GM12865 (cell line): ENCODE measurements around the gene FMN2.

Experiments used
- DNase-seq: peaks from one replicate; pipeline ENCODE4 v3.0.0; 2010; ENCODE audit warnings: low read depth
- H3K4me3 ChIP-seq: 2 replicates; pipeline ENCODE4 v1.5.1; 2011; ENCODE audit warnings: mild to moderate bottlenecking, low read depth, low read length, control low read depth
- TF ChIP-seq, protein P1 (sequence below): IDR thresholded peaks from 2 replicates; pipeline ENCODE4 v1.5.1; 2011; ENCODE audit warnings: low read length, control low read depth, low read depth, inconsistent platforms; ENCODE audit not compliant: insufficient read depth; ENCODE audit errors: missing control alignments

FMN2 gene

GRCh38 chr1:240101737-240102136 is 10.1 kb downstream of the FMN2 start:
- H3K4me3 ChIP-seq: no peak overlapping the region
- no peak for DNase-seq
- TF ChIP-seq, protein P1, sequence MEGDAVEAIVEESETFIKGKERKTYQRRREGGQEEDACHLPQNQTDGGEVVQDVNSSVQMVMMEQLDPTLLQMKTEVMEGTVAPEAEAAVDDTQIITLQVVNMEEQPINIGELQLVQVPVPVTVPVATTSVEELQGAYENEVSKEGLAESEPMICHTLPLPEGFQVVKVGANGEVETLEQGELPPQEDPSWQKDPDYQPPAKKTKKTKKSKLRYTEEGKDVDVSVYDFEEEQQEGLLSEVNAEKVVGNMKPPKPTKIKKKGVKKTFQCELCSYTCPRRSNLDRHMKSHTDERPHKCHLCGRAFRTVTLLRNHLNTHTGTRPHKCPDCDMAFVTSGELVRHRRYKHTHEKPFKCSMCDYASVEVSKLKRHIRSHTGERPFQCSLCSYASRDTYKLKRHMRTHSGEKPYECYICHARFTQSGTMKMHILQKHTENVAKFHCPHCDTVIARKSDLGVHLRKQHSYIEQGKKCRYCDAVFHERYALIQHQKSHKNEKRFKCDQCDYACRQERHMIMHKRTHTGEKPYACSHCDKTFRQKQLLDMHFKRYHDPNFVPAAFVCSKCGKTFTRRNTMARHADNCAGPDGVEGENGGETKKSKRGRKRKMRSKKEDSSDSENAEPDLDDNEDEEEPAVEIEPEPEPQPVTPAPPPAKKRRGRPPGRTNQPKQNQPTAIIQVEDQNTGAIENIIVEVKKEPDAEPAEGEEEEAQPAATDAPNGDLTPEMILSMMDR: no peak

DNA sequence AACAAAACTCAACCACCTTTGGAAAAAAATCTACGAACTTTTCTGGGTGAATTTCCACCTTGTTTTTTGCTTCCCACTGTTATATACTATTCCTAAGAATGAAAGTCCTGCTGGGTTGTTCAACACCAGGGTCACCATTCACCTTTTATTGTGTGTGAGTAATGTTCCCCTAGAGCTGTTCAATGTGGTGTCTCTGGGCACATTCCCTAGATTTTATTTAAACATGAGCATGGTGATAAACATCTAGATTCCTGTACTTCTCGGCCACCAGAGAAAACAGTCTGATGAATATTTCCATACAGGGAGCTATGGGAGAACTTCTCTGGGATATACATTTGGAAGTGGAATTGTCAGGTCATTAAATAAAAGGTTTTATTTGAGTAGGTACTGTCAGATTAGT is 13.0 kb downstream of the FMN2 start:
- no peak for DNase-seq
- no peak overlapping the region for H3K4me3 ChIP-seq
- TF ChIP-seq, protein P1: no peak

GRCh38 chr1:240107058-240107684 is 15.5 kb downstream of the FMN2 start:
- DNase-seq: no peak

DNA sequence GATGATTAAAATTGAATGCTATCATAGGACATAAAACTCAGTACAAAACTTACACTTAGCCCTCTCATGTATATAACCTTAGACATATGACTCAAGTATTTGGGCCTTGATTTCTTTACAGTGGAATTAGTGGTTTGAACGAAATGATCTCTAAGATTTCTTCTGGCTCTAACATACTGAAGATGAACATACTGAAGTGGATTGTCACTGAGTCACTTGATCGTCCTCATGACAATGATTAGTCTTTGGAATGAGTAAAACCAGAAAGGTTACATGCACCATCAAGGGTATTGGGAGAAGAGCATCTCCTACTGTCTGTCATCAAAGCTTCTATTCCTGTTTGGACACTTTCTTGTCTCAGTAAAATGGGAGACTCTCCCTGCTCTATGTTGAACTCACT is 17.4 kb downstream of the FMN2 start:
- H3K4me3 ChIP-seq: no peak overlapping the region
- no peak for DNase-seq
- TF ChIP-seq, protein P1: no peak

More at GRCh38 chr1:240107058-240107684, 15.5 kb downstream of the FMN2 start:
- H3K4me3 ChIP-seq: no peak overlapping the region
- TF ChIP-seq, protein P1: no peak

- no peak for DNase-seq
- TF ChIP-seq, protein P1: no peak
- no peak overlapping the region for H3K4me3 ChIP-seq
Observed at GRCh38 chr1:240109920-240110636, 18.4 kb downstream of the FMN2 start.

DNA sequence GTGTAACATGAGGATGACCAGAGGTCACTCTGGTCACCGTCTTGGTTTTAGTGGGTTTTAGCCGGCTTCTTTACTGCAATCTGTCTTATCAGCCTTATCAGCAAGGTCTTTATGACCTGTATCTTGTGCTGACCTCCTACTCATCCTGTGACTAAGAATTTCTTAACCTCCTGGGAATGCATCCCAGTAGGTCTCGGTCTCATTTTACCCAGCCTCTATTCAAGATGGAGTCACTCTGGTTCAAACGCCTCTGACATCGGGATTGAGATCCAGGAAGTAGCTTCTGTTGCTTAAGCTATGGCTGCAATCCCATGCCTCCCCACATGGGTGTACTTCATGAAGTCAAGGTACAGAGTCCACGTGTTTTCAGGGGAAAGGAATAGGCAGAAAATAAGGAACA is 19.9 kb downstream of the FMN2 start:
- TF ChIP-seq, protein P1: no peak
- no peak for DNase-seq

DNA sequence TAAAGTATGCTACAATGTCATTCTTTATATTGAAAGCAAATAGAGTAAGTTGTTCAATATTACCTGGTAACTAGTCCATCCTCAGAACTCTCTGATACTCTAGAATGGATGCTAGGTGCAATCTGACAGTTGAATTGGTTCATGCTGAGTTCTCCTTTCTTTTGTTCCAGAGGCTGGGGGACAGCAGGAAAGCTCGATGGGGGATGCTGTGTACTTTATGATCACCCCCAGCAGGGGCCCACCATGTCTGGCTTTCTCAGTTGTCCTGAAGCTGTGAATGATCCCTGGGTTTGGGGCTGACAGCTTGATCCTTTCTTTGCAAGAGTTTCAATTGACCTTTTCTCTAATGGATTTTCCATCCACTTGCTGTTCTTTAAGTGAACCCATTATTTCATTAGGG is 22.5 kb downstream of the FMN2 start:
- no peak for DNase-seq
- TF ChIP-seq, protein P1: no peak
- H3K4me3 ChIP-seq: no peak overlapping the region

More for the DNA sequence above, 19.9 kb downstream of the FMN2 start:
- no peak overlapping the region for H3K4me3 ChIP-seq
